Mesenteric fat pad (tissue), 1 donor: Measurements from ENCODE around the gene PFKFB2. TPM values are rescaled to one million over a fixed set of nuclear protein-coding genes. Genes with fewer than 3 reads are reported as not detected.
A peak's percentile ranks its signal among the peaks of the same experiment; 100 is the strongest.

Experiments
- DNase-seq: peaks from one replicate; pipeline ENCODE4 v3.0.0-alpha.2; 2020; ENCODE audit warnings: low spot score
- long read RNA-seq: library from polyadenylated mRNA; unstranded; transcript quantifications from one replicate; pipeline ENCODE4 v2.0.0, GENCODE V29; 2020
- total RNA-seq: library from RNA; stranded (reverse); fragmentation: NEBNext Ultra II Directional; extraction: Animal tissue kit (Norgen Biotek cat#: 25700); gene quantifications from one replicate; pipeline ENCODE4 v1.2.1, GENCODE V29; 2021
- donor health status: DM: yes; HTN: yes; CAD: no.

PFKFB2 gene
- total RNA-seq = 11.1 TPM
- long read RNA-seq, partial matches to known transcripts = 1 of 10 reads
- long read RNA-seq, other reads (novel, unspliced or antisense) = 9 of 10 reads

DNA sequence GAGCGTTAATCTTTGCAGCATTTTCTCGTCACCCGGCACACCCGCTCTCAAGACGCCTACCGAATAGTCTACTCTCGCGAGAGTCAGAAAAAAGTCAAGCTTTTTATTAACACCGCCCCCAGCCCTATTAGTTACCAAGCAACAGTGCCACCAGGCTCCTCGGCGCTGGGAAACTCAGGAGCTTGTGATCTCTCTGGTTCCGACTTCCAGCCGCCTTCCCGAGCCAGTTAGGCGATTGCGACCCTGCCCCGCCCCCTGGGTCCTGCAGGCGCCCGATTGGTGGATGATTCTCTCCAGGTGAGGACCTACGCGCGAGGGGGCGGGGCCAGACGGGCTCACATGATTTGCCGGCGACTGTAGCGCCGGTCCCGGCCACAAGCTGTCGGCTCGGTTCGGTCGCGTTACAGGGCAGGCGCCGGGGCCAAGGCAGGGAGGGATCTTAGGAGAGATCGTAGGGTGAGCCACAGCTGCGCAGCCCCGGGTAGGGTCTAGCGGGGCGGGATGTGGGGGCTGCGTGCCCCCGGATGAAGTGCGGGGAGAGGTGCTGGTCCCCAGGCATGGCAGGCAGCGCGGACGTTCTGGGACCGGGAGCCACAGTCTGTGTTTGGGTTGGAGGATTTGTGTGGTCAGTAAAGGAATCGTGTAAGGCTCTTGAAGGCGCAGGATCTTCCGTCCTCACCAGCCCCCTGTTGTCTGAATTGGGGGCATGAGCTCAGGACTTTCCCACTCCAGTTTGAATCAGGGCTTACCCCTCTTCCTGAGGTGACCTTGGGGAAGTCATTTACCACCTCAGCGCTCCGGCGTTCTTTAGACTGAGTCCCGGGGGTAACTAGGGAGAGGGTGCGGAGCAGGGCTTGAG lies at the start of gene PFKFB2:
Gene PFKFB2 (plus strand): TSS at position 365 of the 859 bp plus-strand sequence. CDS start 1,443 bp downstream, outside the sequence.
- DNase-seq = peak; percentile 98

DNA sequence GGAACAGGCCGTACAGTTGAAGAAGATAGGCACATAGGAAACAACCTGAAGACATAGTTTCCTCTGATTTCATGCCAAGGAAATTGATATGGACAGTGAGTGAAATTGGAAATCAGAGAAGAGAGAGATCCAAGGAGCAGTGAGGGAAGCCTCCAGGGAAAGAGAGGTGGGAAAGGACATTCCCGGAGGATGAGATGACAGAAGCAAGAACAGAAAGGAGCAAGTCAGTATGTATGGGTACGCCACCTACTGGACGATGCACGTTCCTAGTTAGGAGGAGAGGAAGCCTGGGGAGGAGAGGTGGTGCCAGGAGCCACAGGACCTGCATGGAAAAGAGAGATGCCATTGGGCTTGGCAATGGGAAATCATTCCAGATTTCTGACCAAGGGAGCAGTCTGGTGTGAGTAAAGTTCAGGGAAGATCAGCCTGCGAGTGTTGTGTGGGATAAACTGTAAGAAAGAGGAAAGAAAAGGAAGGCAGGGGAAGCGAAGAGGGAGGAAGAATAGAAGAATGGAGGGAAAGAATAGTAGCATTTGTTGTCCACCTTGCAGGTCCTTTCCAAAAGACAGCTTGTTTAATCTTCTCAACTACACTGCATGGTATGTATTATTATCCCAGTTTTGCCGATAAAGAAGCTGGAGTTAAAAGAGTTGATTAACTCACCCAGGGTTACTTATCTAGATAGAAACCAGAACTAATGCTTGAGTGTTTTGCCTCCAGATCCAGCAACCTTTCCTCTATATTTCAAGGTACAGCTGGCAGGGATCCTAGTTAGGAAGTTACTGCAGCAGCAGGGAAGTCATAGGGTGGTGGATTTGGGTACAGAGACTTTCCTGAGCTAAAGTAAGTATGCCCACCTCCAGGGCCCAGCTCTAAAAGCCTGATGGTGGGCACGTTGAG lies 47.9 kb upstream of the PFKFB2 start:
- no peak for DNase-seq

GRCh38 chr1:207006083-207006482 lies 47.0 kb upstream of the PFKFB2 start:
- no peak for DNase-seq

- DNase-seq = no peak
Measured at GRCh38 chr1:207006914-207007313, 46.2 kb upstream of the PFKFB2 start.

DNA sequence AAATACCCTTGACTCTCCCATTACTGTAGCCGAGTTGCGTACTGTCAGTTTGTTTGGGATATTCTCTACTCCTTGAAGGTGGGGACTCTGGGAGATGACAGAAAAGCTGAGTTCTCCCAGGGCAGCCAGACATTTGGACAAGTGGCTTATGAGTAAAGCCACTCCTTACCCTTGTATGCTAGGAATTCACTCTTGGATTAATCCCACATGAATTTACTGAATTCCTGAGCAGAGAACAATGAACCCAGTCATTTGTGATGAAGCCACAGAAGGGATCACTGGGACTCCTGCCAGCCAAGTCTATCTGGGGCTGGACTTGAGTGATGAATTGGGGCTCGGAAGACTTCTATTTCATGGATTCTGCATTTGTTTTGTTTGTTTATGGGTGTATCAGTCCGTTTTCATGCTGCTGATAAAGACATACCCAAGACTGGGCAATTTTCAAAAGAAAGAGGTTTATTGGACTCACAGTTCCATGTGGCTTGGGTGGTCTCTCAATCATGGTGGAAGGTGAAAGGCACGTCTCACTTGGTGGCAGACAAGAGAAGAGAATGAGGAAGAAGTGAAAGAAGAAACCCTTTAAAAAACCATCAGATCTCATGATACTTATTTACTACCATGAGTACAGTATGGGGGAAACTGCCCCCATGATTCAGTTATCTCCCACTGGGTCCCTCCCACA lies 45.6 kb upstream of the PFKFB2 start:
- no peak for DNase-seq

- DNase-seq = no peak
Measured at GRCh38 chr1:207009182-207009850, 43.8 kb upstream of the PFKFB2 start.

DNA sequence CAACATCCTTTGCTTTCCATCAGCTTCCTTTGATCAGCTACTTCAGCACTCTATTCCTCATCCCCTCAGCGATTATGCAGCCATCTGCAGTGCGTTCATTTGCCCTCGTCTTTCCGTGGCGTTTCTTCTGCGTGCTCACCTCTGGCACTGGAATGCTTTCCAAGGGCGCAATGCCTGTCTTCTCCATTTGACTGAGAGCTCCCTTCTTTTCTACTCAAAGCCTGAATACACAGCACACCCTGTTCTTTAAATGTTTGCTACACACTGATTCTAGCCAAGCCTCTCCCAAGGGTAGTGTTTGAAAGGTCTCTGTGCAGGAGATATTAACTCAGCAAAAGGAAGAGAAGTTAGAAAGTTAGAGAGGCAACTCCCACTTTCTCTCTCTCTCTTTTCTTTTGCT lies 43.1 kb upstream of the PFKFB2 start:
- DNase-seq = no peak

- no peak for DNase-seq
Measured at GRCh38 chr1:207010726-207011125, 42.3 kb upstream of the PFKFB2 start.

DNA sequence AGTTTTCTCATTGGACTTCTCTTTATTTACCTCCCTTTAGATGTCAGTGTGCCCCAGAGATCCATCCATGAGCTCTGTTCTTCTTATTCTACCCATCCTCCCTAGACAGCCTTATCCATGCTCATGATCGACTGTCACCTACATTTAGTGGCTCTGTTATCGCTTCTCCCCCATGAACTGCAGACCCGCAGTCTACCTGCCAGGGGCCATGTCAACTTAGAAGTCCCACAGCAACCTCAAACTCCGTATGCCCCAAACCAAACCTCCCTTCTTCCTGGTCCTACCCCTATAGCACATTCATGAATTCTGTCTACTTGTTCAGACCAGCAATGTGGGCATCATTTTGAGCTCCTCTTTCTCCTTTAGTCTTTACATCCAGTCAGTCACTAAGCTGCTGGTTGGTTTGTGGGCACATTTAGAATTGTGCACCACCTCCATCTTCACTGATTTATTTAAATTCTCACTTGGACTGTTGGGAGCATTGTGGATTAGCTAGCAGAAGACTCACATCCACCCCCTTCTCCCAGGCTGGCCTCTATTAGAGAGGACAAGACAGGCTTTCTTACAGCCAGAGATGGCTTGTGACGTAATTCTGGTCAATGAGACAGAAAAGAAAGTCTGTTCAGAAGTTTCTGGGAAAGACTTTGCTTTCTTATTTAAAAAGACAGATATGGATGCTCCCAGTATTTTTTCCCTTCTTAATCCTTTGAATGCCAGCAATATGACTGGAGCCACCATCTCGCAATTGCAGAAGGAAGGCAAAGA lies 39.6 kb upstream of the PFKFB2 start:
- DNase-seq = no peak

DNA sequence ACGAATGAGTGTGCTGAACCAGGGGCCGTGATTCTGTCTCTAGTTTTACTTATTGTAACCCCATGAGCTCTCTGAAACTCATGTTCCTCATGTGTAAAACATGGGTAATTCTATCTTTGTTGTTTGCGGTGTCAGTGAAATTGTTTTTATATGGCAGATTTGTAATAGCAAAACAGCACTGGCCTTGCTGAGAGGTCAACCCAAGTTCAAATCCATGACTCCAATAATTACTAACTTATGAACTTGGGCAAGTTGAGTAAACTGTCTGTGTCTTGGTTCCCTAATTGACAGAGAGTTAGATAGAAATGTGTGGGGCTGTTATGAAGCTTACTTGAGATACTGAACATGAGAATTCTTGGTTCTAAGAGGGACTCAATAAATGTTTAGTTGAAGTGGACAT lies 38.3 kb upstream of the PFKFB2 start:
- no peak for DNase-seq

GRCh38 chr1:207015791-207016190 lies 37.3 kb upstream of the PFKFB2 start:
- no peak for DNase-seq

DNA sequence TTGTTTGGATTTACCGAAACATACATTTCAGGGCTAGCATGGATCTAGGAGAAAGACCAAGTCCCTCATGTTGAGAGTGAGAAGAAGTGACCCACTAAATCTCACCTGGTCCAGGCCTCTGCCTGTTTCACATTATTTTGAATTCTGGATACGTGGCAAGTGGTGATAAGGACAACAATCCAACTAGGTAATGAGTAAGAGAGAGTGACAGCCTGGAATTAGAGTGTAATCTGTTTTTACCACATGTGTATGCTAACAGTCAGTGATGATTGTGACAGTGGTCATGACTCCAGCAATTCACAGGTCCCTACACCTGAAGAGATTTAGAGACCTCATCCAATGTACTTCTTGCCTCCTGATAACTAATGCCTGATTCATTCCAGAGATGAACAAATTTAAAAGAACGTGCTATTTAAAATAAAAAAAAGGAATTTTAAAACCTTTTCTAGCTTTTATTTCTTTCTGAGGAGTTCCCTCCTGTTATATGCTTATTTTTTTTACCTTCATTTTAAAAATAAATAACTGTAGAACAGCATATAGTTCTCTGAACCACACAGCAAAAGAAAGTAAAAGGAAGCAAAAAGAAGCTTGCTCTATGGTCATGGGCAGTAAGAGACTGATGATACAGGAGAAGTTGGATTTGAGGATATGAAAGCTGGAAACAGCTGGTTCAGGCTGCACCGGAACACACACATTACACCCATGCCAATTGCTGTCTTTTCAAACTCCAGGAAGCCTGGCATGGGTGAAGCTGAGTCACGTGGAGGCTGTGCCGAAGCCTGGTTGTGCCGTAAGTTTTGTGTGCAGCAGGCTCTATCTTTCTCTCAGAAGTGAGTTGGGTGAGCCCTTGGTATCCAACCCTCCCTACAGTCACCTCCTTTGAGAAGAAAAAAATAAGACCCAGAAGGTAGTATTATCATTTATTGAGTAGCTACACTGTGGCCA lies 35.2 kb upstream of the PFKFB2 start:
- no peak for DNase-seq

DNA sequence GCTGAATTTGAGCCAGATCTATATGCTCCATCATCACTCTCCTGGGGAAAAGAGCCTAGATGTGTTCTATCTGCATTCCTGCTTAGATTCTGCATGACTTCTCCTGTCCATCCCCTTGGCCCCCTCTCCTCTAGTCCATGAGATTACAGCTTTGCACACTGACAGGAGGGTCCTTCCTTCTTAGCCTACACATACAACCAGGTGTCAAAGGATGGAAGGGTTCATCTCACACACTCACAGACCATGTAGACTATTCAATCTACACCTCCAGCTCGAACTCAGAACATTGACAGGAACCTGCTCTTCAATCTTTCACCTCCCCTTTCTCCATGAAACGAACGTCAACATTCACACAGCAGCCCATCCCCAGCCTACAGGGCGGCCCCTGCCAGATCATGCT lies 34.4 kb upstream of the PFKFB2 start:
- DNase-seq = no peak

DNA sequence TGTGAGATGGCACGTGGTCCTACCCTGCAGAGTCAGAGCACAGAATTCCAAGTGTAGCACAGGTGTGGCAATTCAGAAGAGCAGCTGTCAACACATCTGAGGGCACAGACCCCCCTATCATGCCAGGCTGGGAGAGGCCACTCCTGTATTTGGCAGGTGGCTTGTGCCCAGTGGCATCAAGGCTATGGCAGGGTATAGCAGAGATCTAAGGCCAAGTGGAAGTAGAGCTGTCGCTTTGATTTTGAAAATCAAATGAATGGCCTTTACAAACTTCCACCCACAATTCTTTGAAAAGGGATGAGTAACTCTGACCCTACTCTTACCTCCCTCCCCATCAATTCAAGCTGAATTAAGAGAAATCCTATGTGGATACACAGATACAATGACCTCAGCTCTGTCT lies 33.9 kb upstream of the PFKFB2 start:
- no peak for DNase-seq

DNA sequence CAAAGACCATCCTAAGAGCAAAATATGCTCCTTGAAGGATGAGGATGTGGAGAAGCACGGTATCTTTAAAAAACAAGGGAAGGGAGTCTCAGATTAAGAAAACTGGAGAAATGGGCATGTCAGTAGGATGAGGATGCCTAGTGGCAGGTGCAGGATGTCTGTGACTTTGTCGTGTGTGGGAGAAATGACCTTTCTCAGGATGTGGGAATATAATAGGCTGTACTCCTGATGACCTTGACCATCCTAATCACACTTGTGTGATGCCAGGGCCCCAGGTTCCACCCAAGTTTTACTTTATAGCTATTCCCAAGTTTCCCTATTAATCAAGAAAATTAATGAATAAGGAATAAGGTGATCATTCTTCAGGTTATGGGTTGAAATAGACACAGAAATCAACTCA lies 33.4 kb upstream of the PFKFB2 start:
- DNase-seq = no peak

GRCh38 chr1:207020065-207020708 lies 32.9 kb upstream of the PFKFB2 start:
- DNase-seq = no peak

- no peak for DNase-seq
Measured at GRCh38 chr1:207020709-207021107, 32.4 kb upstream of the PFKFB2 start.

- no peak for DNase-seq
Measured at GRCh38 chr1:207021139-207021861, 31.8 kb upstream of the PFKFB2 start.
